ENCODE measurements around the gene RUVBL1. TPM values are rescaled to one million over a fixed set of nuclear protein-coding genes. Genes with fewer than 3 reads are reported as not detected.

Gene RUVBL1
- total RNA-seq, 2 donors from 2014 or later = 16.1 to 48.2 TPM

GRCh38 chr3:128089135-128089534, 34.5 kb downstream of the RUVBL1 start:
- no peak for DNase-seq
- no peak for TF ChIP-seq CTCF (IDR thresholded peaks at IDR 0.05)
- no peaks in the 10 kb centered on the region for H3K4me1 ChIP-seq
- H3K36me3 ChIP-seq = no peaks in the 10 kb centered on the region
- H3K27me3 ChIP-seq = no peaks in the 10 kb centered on the region
- no peaks in the 10 kb centered on the region for H3K9me3 ChIP-seq
- intact Hi-C loops (cut with DNase I) = no loop called here
- no peak overlapping the region for H3K4me3 ChIP-seq
- H3K9ac ChIP-seq (ENCODE audit: low read depth in 2 of 2, low read length in 2 of 2) = no peak overlapping the region
- no peak overlapping the region for H3K27ac ChIP-seq

GRCh38 chr3:128084675-128085021, 39.0 kb downstream of the RUVBL1 start:
- DNase-seq = no peak
- peaks cover 7% of the 10 kb centered on the region for H3K4me1 ChIP-seq
- H3K36me3 ChIP-seq = no peaks in the 10 kb centered on the region
- H3K9ac ChIP-seq (ENCODE audit: low read depth in 2 of 2, low read length in 2 of 2) = no peak overlapping the region
- H3K27ac ChIP-seq = no peak overlapping the region
- no peaks in the 10 kb centered on the region for H3K27me3 ChIP-seq
- H3K4me3 ChIP-seq = no peak overlapping the region
- no peaks in the 10 kb centered on the region for H3K9me3 ChIP-seq
- intact Hi-C loops (cut with DNase I) = no loop called here
- no peak for TF ChIP-seq CTCF (IDR thresholded peaks at IDR 0.05)

GRCh38 chr3:128083980-128084674, 39.5 kb downstream of the RUVBL1 start:
- Histone ChIP-seq H3K9ac (ENCODE audit: low read depth in 2 of 2, low read length in 2 of 2) (no peak overlapping the region), H3K9me3 (no peaks in the 10 kb centered on the region), H3K4me1 (peaks cover 7% of the 10 kb centered on the region), H3K27ac (no peak overlapping the region), H3K27me3 (no peaks in the 10 kb centered on the region), H3K36me3 (no peaks in the 10 kb centered on the region), H3K4me3 (no peak overlapping the region)
- no peak for DNase-seq
- intact Hi-C loops (cut with DNase I) = no loop called here
- TF ChIP-seq CTCF (IDR thresholded peaks at IDR 0.05) = no peak

GRCh38 chr3:128083396-128083795, 40.2 kb downstream of the RUVBL1 start:
- Histone ChIP-seq H3K4me3 (no peak overlapping the region), H3K27ac (no peak overlapping the region), H3K27me3 (no peaks in the 10 kb centered on the region), H3K36me3 (no peaks in the 10 kb centered on the region), H3K4me1 (peaks cover 7% of the 10 kb centered on the region), H3K9me3 (no peaks in the 10 kb centered on the region), H3K9ac (ENCODE audit: low read depth in 2 of 2, low read length in 2 of 2) (no peak overlapping the region)
- no peak for DNase-seq
- TF ChIP-seq CTCF (IDR thresholded peaks at IDR 0.05) = no peak
- intact Hi-C loops (cut with DNase I) = no loop called here

GRCh38 chr3:128082546-128082945, 41.1 kb downstream of the RUVBL1 start:
- DNase-seq = no peak
- no peak overlapping the region for H3K9ac ChIP-seq (ENCODE audit: low read depth in 2 of 2, low read length in 2 of 2)
- peaks cover 7% of the 10 kb centered on the region for H3K4me1 ChIP-seq
- no peak for TF ChIP-seq CTCF (IDR thresholded peaks at IDR 0.05)
- no peaks in the 10 kb centered on the region for H3K27me3 ChIP-seq
- no peak overlapping the region for H3K27ac ChIP-seq
- H3K36me3 ChIP-seq = no peaks in the 10 kb centered on the region
- no peak overlapping the region for H3K4me3 ChIP-seq
- no peaks in the 10 kb centered on the region for H3K9me3 ChIP-seq
- intact Hi-C loops (cut with DNase I) = no loop called here
